Measurements from ENCODE around the gene MIER2.
"Not testable (repeated sequence)": the region's sequence is repeated elsewhere in the genome, so short reads cannot be mapped to it uniquely, and the experiment has no call there.

Gene MIER2

GRCh38 chr19:281156-281853 lies 63.3 kb downstream of the MIER2 start:
- no peak for DNase-seq

DNA sequence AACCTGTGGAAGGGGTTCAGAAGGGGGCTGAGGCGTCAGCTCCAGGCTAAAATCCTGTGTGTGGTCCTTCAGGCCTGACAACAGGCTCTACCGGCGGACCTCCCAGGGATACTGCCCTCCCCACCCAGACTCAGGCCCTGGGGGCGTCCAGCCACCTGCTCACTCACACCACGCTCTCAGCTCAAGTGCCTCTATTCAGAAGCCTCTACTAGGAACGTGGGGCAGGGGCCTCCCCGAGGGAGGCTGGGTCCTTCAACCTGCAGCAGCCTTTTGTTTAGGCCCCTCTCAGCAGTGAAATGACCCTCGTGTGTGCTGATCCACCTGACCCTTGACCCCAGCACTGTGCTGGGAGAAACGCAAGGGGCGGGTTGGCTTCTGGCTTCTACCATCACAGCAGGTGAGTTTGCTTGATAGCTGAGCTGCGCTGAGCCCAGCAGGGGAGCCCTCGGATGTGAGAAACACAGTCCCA lies 64.0 kb downstream of the MIER2 start:
- peak in 1 of 2 experiments; percentile 14 for DNase-seq

DNA sequence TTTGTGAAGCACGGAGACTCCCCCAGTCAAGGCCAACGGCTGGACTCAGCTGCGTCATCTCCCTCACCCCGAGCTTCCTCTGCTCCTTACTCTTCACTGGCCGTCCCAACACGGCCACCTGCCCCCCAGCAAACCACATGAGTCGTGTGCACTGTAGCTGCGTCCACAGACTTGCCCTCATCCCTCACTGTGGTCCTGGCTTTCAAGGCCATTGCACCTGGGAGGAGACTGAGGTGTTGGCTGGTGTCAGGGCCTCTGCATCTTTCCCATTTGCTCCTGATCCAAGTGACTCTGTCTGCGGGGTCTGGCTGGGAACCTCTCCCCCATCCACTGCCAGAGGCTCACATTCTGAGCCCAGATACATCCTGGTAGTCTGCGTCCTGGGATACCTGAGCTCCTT lies 64.9 kb downstream of the MIER2 start:
- DNase-seq: no peak

DNA sequence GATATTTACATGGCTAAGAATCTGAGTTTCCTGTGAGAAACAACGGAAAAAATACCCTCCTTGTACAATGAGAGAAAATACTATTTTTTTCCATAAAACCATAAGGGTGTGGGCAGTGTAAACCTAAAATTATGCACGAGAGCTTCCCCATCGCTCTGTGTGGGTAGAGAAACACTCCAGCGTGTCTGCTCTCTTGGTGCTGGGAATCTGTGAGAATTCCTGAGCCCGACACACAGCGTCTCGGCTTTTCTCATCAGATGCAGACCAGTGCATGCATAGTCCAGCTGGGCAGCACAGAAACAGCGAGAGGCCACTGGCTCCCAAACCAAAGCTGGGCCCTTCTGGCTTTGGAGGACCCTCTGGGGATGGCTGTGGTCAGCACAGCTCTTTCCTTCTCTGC lies 65.4 kb downstream of the MIER2 start:
- no peak for DNase-seq

DNA sequence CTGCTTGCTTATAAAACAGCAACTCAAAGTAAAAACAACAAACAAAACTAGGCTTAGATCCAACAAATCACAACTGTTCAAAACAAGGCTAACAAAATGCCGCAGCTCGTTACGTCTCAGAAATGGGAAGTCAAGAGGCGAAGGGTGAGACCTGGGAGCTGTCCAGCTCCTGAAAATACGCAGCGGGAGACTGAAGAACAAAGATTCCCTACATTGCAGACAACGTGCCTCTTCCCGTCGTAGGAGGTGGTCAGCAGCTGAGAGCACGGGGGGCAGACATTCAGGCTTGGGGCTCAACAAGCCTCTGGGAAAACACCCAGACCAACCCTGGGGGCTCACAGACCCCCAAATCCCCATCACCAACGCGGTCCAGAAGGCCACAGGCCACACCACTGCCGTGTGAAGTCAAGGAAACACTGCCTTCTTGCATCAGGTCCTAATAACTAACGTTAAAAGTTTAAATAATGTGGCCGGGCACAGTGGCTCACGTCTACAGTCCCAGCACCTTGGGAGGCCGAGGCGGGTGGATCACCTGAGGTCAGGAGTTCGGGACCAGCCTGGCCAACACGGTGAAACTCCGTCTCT lies 66.9 kb downstream of the MIER2 start:
- DNase-seq: no peak

- DNase-seq: no peak
These were observed 67.5 kb downstream of the MIER2 start for GRCh38 chr19:277131-277530.

- no peak for DNase-seq
These were observed 68.5 kb downstream of the MIER2 start for GRCh38 chr19:275958-276646.

- no peak for DNase-seq
These were observed 69.6 kb downstream of the MIER2 start for GRCh38 chr19:275000-275399.

DNA sequence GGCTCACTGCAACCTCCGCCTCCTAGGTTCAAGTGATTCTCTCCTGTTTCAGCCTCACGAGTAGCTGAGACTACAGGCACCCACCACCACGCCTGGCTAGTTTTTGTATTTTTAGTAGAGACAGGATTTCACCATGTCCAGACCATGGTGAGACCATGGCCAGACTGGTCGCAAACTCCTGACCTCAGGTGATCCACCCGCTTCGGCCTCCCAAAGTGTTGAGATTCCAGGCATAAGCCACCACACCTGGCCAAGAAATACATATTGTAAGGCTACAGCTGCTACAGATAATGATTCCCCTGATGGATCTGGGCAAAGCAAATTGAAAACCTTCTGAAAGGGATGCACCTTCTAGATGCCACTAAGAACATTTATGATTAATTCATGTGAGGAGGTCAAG lies 71.2 kb downstream of the MIER2 start:
- DNase-seq: no peak

DNA sequence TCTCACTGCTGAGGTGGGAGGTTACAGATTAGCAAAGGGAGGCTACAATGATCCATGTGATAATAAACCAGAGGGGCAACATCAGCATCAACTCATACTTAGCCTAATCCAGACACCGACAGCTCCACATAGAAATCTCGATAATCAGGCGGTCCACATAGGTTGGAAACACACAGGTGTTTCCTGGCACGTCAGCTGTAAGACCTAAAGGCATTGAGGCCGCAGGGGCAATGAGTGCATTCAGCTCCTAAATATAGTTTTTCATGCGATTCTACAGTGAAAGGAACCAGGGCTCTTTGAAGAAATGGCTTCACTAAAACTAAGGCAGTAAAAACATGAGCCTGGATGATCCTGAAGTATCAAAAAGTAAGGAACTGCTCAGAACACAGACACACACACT lies 72.7 kb downstream of the MIER2 start:
- DNase-seq: no peak

- not testable (repeated sequence) for DNase-seq
These were observed 73.8 kb downstream of the MIER2 start for GRCh38 chr19:270766-271318.

DNA sequence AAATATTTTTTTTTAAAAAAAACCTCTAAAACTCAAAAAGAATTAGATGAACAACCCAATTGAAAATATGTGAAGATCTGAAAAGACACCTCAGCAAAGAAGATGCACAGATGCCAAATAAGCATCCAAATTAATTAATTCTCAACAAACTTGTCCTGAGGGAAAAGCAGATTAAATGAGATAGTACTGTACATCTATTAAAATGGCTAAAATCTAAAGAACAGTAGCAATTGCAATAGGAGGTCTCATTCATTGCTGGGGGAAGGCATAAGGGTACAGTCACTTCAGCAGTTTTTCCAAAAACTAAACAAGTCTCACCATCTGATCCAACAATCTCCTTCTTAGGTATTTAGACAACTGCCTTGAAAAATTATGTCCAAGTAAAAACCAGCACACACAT lies 75.4 kb downstream of the MIER2 start:
- no peak for DNase-seq

DNA sequence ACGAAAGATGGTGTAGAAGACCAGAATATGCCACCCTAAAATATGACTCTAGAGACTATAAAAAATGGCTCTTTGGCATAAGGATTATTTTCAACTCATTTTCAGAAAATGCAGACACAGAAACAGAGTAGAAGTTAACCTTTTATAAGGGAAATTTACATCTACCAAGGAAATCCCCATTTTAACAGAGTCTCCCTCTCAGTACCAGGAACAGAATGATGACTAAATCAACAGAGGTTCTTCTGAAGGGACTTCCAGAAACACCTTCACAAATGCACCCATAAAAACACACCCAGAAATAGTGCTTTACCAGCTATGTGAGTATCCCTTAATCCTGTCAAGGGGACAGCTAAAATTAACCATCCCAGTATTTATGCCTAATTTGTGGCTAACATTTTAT lies 82.5 kb downstream of the MIER2 start:
- no peak for DNase-seq

DNA sequence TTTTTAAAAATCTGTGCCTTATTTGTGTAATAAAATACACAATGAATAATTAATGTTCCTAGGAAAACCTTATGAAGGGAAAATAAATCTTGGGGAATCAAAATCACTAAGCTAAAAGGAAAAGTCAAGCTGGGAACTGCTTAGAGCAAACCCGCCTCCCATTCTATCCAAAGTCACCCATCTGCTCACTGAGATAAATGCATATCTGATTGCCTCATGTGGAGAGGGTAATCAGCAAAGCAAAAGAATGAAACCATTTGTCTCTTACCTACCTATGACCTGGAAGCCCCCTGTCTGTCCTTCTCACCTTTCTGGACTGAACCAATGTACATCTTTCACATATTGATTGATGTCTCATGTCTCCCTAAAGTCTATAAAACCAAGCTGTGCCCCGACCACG lies 87.8 kb downstream of the MIER2 start:
- not testable (repeated sequence) for DNase-seq

All from NCI-H524 (cell line).